Heart left ventricle (tissue), 16 donors: ENCODE data around the gene CHN2. TPM values are rescaled to one million over a fixed set of nuclear protein-coding genes. Genes with fewer than 3 reads are reported as not detected.

ENCODE experiments used
- ATAC-seq, 4 donors: fragments of 200-7000 bp; cut with Tn5 transposase; one replicate each; pipeline ENCODE4 v1.9.1; 2020 to 2022; ENCODE audit warnings: moderate library complexity in 4 of 4, mild to moderate bottlenecking in 3 of 4, moderate number of reproducible peaks in 1 of 4
- DNase-seq, 5 donors: peaks; one replicate each; pipeline ENCODE4 v3.0.0-alpha.2; 2020
- H3K27ac ChIP-seq, 12 donors: fragments of 200-600 bp; sonication (generic) in 4 of 12; one replicate each; pipeline versions ENCODE4 v1.5.0 to v1.8.0; 2016 to 2022; ENCODE audit warnings: mild to moderate bottlenecking in 2 of 12
- H3K27me3 ChIP-seq, 9 donors: fragments of 200-600 bp; sonication (generic) in 2 of 9; one replicate each; pipeline versions ENCODE4 v1.5.1 to v1.8.0; 2016 to 2022; ENCODE audit warnings: mild to moderate bottlenecking in 3 of 9
- H3K36me3 ChIP-seq, 9 donors: fragments of 200-600 bp; sonication (generic) in 2 of 9; one replicate each; pipeline versions ENCODE4 v1.5.0 to v1.8.0; 2018 to 2022; ENCODE audit warnings: mild to moderate bottlenecking in 2 of 9
- H3K4me1 ChIP-seq, 12 donors: fragments of 200-600 bp; sonication (generic) in 4 of 12; one replicate each; pipeline versions ENCODE4 v1.5.0 to v1.8.0; 2016 to 2022; ENCODE audit warnings: mild to moderate bottlenecking in 3 of 12
- H3K4me3 ChIP-seq, 12 donors: fragments of 200-600 bp; sonication (generic) in 4 of 12; one replicate each; pipeline versions ENCODE4 v1.5.0 to v1.8.0; 2017 to 2022; ENCODE audit warnings: mild to moderate bottlenecking in 9 of 12, moderate library complexity in 4 of 12
- H3K9me3 ChIP-seq, 12 donors: fragments of 200-600 bp; sonication (generic) in 4 of 12; one replicate each; pipeline versions ENCODE4 v1.5.0 to v1.8.0; 2016 to 2022; ENCODE audit warnings: mild to moderate bottlenecking in 1 of 12
- POLR2A ChIP-seq, 2 donors: fragments of 450-650 bp; IDR thresholded peaks; one replicate each; pipeline ENCODE4 v1.6.1; 2017; ENCODE audit warnings: antibody characterized with exemption in 2 of 2, mild to moderate bottlenecking in 2 of 2, moderate library complexity in 2 of 2
- WGBS, 4 donors: extraction: QIAGEN DNeasy Blood & Tissue Kit in 2 of 4; methylation state at CpG; one replicate each; pipeline versions ENCODE4 v1.1.5 to v1.1.7; 2013 to 2018; 5-methylcytosine and 5-hydroxymethylcytosine counted together
- intact Hi-C, 10 donors: fragments of 100-400 bp; cut with DNase I; formaldehyde crosslinking; loops; one replicate each; pipeline versions ENCODE4 v1.11.1 to v1.14.2; 2022
- polyA plus RNA-seq, 2 donors: library from polyadenylated mRNA; stranded (reverse); fragments of 200-250 nt; gene quantifications; one replicate each; pipeline ENCODE4 v1.2.3, GENCODE V29; 2013
- total RNA-seq, 9 donors: library from RNA; depleted of rRNA in 2 of 9; stranded (reverse); fragments of >200 nt in 2 of 9; fragmentation: NEBNext Ultra II Directional in 3 of 9; extraction: Animal tissue kit (Norgen Biotek cat#: 25700) in 3 of 9; gene quantifications; one replicate each; pipeline versions ENCODE4 v1.1.0 to v1.2.4, GENCODE V29; 2016 to 2023
- TF ChIP-seq, protein P1 (sequence below), 12 donors: fragments of 200-600 bp; sonication (generic) in 4 of 12; IDR thresholded peaks; one replicate each; pipeline versions ENCODE4 v1.5.0 to v1.8.0; 2018 to 2022; ENCODE audit warnings: antibody characterized with exemption in 12 of 12, mild to moderate bottlenecking in 5 of 12
- donor health status: ischemic (EF 13 %, LVEDD 7.1; RV severe dilation, severe dysfunction).
- donor health status: healthy with polysubstance abuse.
- donor health status: DM: no; HTN: yes; CAD: no.
- donor health status: DM: no; HTN: no; CAD: no.
- donor health status: ischemic (EF 25% LVEDD 6.9; RV normal size, moderate dysfunction).
- donor health status: ischemic (EF 25% LVEDD 5.7; RV mildly dilated, moderate dysfunction).
- donor health status: healthy.
- donor health status: DM: yes; HTN: yes; CAD: no.
- donor health status: ischemic (EF 35%, LVEDD 5.7; RV mildly dilated, moderate dysfunction).
- donor health status: nonischemic (EF 11% LVEDD 7.7; RV severe dilation, severe dysfunction).
- donor health status: DM: yes; HTN: yes; CAD: no.
- donor health status: PGD.
- donor health status: ischemic (EF 29% LVEDD 5.4; RV normal size, mild dysfunction).
- donor health status: nonischemic (EF 23%, LVEDD 6.1; RV moderate dilation, normal function).

CHN2 gene
- total and polyA plus RNA-seq, 11 donors, result 11.2 to 54.4 (median 33.6) TPM

DNA sequence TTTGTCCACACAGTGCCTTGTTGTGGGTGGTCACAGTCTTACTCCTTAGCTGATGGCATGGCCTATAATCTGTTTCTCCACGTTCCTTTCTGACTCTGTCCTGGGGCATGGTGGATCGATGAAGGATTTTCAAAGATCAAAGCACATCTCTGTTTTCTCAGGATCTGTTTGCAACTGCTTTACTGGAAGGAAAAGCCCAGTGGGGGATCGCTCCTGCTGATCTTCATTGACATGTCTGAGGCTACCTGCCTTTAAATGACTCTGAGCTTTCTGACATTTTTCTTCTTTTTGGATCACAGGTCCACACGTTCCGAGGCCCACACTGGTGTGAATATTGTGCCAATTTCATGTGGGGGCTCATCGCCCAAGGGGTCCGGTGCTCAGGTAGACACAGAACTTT lies 301.1 kb downstream of the CHN2 start:
- no peak for ATAC-seq
- Histone ChIP-seq H3K9me3 (no peaks in the 10 kb centered on the region), H3K4me3 (no peak overlapping the region), H3K36me3 (peaks cover 0 to 25% (median 8%) of the 10 kb centered on the region in 9 donors), H3K27ac (no peak overlapping the region), H3K4me1 (peaks cover 0 to 10% (median 0%) of the 10 kb centered on the region in 12 donors), H3K27me3 (no peaks in the 10 kb centered on the region)
- TF ChIP-seq POLR2A (IDR thresholded peaks at IDR 0.05), result no peak
- TF ChIP-seq, protein P1, sequence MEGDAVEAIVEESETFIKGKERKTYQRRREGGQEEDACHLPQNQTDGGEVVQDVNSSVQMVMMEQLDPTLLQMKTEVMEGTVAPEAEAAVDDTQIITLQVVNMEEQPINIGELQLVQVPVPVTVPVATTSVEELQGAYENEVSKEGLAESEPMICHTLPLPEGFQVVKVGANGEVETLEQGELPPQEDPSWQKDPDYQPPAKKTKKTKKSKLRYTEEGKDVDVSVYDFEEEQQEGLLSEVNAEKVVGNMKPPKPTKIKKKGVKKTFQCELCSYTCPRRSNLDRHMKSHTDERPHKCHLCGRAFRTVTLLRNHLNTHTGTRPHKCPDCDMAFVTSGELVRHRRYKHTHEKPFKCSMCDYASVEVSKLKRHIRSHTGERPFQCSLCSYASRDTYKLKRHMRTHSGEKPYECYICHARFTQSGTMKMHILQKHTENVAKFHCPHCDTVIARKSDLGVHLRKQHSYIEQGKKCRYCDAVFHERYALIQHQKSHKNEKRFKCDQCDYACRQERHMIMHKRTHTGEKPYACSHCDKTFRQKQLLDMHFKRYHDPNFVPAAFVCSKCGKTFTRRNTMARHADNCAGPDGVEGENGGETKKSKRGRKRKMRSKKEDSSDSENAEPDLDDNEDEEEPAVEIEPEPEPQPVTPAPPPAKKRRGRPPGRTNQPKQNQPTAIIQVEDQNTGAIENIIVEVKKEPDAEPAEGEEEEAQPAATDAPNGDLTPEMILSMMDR (IDR thresholded peaks at IDR 0.05), result no peak
- intact Hi-C loops, result no loop called here
- 87 to 92% (median 91%) methylated on average over 7 of the region's 7 CpGs for WGBS, 4 donors
- no peak for DNase-seq

DNA sequence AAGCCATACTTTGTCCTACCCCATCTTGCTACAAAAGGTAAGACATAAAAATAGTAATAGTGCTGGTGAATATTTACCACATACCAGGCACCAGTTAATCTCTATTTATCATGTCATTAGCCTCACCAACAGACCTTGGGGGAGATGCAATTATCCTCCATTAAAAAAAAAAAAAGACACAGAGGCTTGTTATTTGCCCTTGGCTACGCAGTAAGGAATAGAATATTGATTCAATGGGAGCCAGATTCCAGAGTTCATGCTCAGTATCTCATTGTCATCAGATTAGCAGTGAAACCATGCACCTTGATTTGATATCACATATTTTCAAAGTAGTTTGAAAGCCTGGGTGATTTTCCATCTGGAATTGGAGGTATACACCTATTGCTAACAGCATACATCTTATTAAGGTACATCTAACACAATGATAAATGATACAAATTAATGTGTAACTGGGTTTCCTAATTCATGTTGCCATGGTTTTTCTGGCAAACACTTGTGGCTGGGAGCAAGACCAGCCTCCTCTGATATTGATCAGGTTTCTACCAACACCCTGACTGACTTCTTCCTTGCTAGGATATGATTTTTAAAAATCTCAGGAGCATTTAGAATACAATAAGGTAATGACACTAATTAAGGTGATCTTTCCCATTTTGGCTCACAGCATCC lies 301.9 kb downstream of the CHN2 start:
- TF ChIP-seq, protein P1 (IDR thresholded peaks at IDR 0.05), result no peak
- no peak for TF ChIP-seq POLR2A (IDR thresholded peaks at IDR 0.05)
- Histone ChIP-seq H3K27me3 (no peaks in the 10 kb centered on the region), H3K27ac (no peak overlapping the region), H3K36me3 (peaks cover 0 to 30% (median 8%) of the 10 kb centered on the region in 9 donors), H3K4me1 (peaks cover 0 to 10% (median 0%) of the 10 kb centered on the region in 12 donors), H3K4me3 (no peak overlapping the region), H3K9me3 (no peaks in the 10 kb centered on the region)
- intact Hi-C loops, result no loop called here
- no peak for DNase-seq
- no peak for ATAC-seq
- WGBS, 4 donors, result 90 to 100% (median 98%) methylated on average over 1 of the region's 1 CpG

DNA sequence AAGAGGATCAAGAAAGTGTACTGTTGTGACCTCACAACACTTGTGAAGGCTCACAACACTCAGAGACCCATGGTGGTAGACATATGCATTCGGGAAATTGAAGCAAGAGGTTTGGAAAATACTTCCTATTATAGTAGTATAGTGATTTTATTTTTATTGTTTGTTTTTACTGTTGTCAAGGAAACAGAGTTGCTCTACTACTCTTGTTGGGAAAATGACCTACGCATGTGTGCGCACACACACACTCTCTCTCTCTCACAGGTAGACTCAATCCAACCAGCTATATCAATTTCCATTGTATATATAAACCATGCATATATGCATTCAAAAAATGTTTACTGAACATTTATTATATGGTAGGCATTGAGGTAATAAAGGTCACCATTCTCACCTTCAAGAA lies 305.4 kb downstream of the CHN2 start:
- no peaks in the 10 kb centered on the region for H3K9me3 ChIP-seq
- H3K27me3 ChIP-seq, result no peaks in the 10 kb centered on the region
- intact Hi-C loops, result no loop called here
- peaks cover 0 to 53% (median 12%) of the 10 kb centered on the region in 9 donors for H3K36me3 ChIP-seq
- no peak for ATAC-seq
- H3K27ac ChIP-seq, result no peak overlapping the region
- no peak overlapping the region for H3K4me3 ChIP-seq
- H3K4me1 ChIP-seq, result peaks cover 0 to 4% (median 0%) of the 10 kb centered on the region in 12 donors
- 83 to 95% (median 88%) methylated on average over 3 of the region's 3 CpGs for WGBS, 4 donors
- DNase-seq, result no peak
- TF ChIP-seq, protein P1 (IDR thresholded peaks at IDR 0.05), result no peak
- TF ChIP-seq POLR2A (IDR thresholded peaks at IDR 0.05), result no peak

DNA sequence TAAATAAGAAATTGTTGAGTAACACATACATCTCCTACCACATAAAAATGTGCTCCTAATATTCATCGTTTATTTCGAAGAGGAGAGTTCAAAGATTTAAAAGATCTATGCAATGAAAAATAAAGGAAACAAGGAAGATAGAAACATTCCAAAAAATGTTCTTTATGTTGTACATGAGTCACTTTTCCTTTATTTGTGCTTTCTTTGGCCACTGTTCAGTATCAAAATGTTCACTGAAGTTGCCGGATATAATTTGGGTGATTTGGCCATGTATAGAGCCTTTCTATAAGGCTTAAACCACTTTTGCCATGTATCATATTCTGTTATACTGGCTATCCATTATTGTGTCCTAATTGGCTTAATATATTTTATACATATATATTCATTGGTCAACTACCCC lies 306.1 kb downstream of the CHN2 start:
- no peak for DNase-seq
- H3K9me3 ChIP-seq, result no peaks in the 10 kb centered on the region
- no peaks in the 10 kb centered on the region for H3K27me3 ChIP-seq
- peaks cover 0 to 4% (median 0%) of the 10 kb centered on the region in 12 donors for H3K4me1 ChIP-seq
- ATAC-seq, result no peak
- no peak overlapping the region for H3K4me3 ChIP-seq
- TF ChIP-seq, protein P1 (IDR thresholded peaks at IDR 0.05), result no peak
- intact Hi-C loops, result no loop called here
- H3K36me3 ChIP-seq, result peaks cover 0 to 61% (median 17%) of the 10 kb centered on the region in 9 donors
- no peak overlapping the region for H3K27ac ChIP-seq
- WGBS, 4 donors, result 81 to 89% (median 83%) methylated on average over 3 of the region's 3 CpGs
